Measurements from ENCODE around the gene EIF3D. TPM values are rescaled to one million over a fixed set of nuclear protein-coding genes. Genes with fewer than 3 reads are reported as not detected.

The EIF3D gene
- total and polyA plus RNA-seq, 4 donors = 125 to 164 (median 132) TPM

- DNase-seq (ENCODE audit: low read depth in 4 of 6, low spot score in 6 of 6) = no peak
- no peak overlapping the region for H3K27ac ChIP-seq (ENCODE audit: low read depth, low read length)
- H3K4me1 ChIP-seq (ENCODE audit: control insufficient read depth, insufficient read depth, low read length) = no peaks in the 10 kb centered on the region
- H3K36me3 ChIP-seq (ENCODE audit: control insufficient read depth, insufficient read depth, low read length) = peaks cover 95% of the 10 kb centered on the region
- WGBS (ENCODE audit: insufficient coverage) = 88% methylated on average over 11 of the region's 16 CpGs
- no peaks in the 10 kb centered on the region for H3K9me3 ChIP-seq (ENCODE audit: control insufficient read depth, insufficient read depth, low read length)
- no peak overlapping the region for H3K4me3 ChIP-seq (ENCODE audit: low read depth, low read length)
- no peaks in the 10 kb centered on the region for H3K27me3 ChIP-seq (ENCODE audit: control insufficient read depth, insufficient read depth, low read length)
Measured at GRCh38 chr22:36493690-36494110, 35.3 kb downstream of the EIF3D start.

GRCh38 chr22:36492109-36492508 is 36.9 kb downstream of the EIF3D start:
- DNase-seq (ENCODE audit: low read depth in 4 of 6, low spot score in 6 of 6) = no peak
- no peaks in the 10 kb centered on the region for H3K4me1 ChIP-seq (ENCODE audit: control insufficient read depth, insufficient read depth, low read length)
- H3K36me3 ChIP-seq (ENCODE audit: control insufficient read depth, insufficient read depth, low read length) = peaks cover 81% of the 10 kb centered on the region
- no peaks in the 10 kb centered on the region for H3K9me3 ChIP-seq (ENCODE audit: control insufficient read depth, insufficient read depth, low read length)
- H3K4me3 ChIP-seq (ENCODE audit: low read depth, low read length) = no peak overlapping the region
- WGBS (ENCODE audit: insufficient coverage) = 88% methylated on average over 5 of the region's 5 CpGs
- no peak overlapping the region for H3K27ac ChIP-seq (ENCODE audit: low read depth, low read length)
- H3K27me3 ChIP-seq (ENCODE audit: control insufficient read depth, insufficient read depth, low read length) = no peaks in the 10 kb centered on the region

GRCh38 chr22:36491155-36491554 is 37.8 kb downstream of the EIF3D start:
- H3K4me1 ChIP-seq (ENCODE audit: control insufficient read depth, insufficient read depth, low read length) = no peaks in the 10 kb centered on the region
- no peaks in the 10 kb centered on the region for H3K9me3 ChIP-seq (ENCODE audit: control insufficient read depth, insufficient read depth, low read length)
- no peaks in the 10 kb centered on the region for H3K27me3 ChIP-seq (ENCODE audit: control insufficient read depth, insufficient read depth, low read length)
- no peak overlapping the region for H3K27ac ChIP-seq (ENCODE audit: low read depth, low read length)
- DNase-seq (ENCODE audit: low read depth in 4 of 6, low spot score in 6 of 6) = no peak
- no peak overlapping the region for H3K4me3 ChIP-seq (ENCODE audit: low read depth, low read length)
- 87% methylated on average over 5 of the region's 7 CpGs for WGBS (ENCODE audit: insufficient coverage)
- peaks cover 72% of the 10 kb centered on the region for H3K36me3 ChIP-seq (ENCODE audit: control insufficient read depth, insufficient read depth, low read length)

GRCh38 chr22:36486619-36487384 is 42.2 kb downstream of the EIF3D start:
- Histone ChIP-seq H3K9me3 (ENCODE audit: control insufficient read depth, insufficient read depth, low read length) (no peaks in the 10 kb centered on the region), H3K4me1 (ENCODE audit: control insufficient read depth, insufficient read depth, low read length) (peaks cover 5% of the 10 kb centered on the region), H3K27ac (ENCODE audit: low read depth, low read length) (no peak overlapping the region), H3K4me3 (ENCODE audit: low read depth, low read length) (no peak overlapping the region), H3K27me3 (ENCODE audit: control insufficient read depth, insufficient read depth, low read length) (no peaks in the 10 kb centered on the region), H3K36me3 (ENCODE audit: control insufficient read depth, insufficient read depth, low read length) (peaks cover 35% of the 10 kb centered on the region)
- WGBS (ENCODE audit: insufficient coverage) = 88% methylated on average over 7 of the region's 13 CpGs
- peak in 2 of 6 donors; percentile 40 to 64 for DNase-seq (ENCODE audit: low read depth in 4 of 6, low spot score in 6 of 6)

- 0% methylated on average over 48 of the region's 62 CpGs for WGBS (ENCODE audit: insufficient coverage)
- H3K4me3 ChIP-seq (ENCODE audit: low read depth, low read length) = peak within 1 kb of the TSS; percentile 74
- no peaks in the 10 kb centered on the region for H3K9me3 ChIP-seq (ENCODE audit: control insufficient read depth, insufficient read depth, low read length)
- DNase-seq (ENCODE audit: low read depth in 4 of 6, low spot score in 6 of 6) = peak; percentile 91 to 99 (median 94)
- peaks cover 33% of the 10 kb centered on the region for H3K36me3 ChIP-seq (ENCODE audit: control insufficient read depth, insufficient read depth, low read length)
- H3K4me1 ChIP-seq (ENCODE audit: control insufficient read depth, insufficient read depth, low read length) = peaks cover 13% of the 10 kb centered on the region
- peak within 1 kb of the TSS; percentile 95 for H3K27ac ChIP-seq (ENCODE audit: low read depth, low read length)
- no peaks in the 10 kb centered on the region for H3K27me3 ChIP-seq (ENCODE audit: control insufficient read depth, insufficient read depth, low read length)
Measured at GRCh38 chr22:36481393-36482168, 47.4 kb downstream of the EIF3D start, which contains the start of gene TXN2. Gene TXN2, minus strand, starts transcription at chr22:36481640. Its CDS starts 803 bp downstream, at chr22:36480837.

- 11% methylated on average over 6 of the region's 9 CpGs for WGBS (ENCODE audit: insufficient coverage)
- Histone ChIP-seq H3K27me3 (ENCODE audit: control insufficient read depth, insufficient read depth, low read length) (no peaks in the 10 kb centered on the region), H3K4me3 (ENCODE audit: low read depth, low read length) (peak overlapping the region; percentile 74), H3K27ac (ENCODE audit: low read depth, low read length) (peak overlapping the region; percentile 95), H3K36me3 (ENCODE audit: control insufficient read depth, insufficient read depth, low read length) (peaks cover 39% of the 10 kb centered on the region), H3K9me3 (ENCODE audit: control insufficient read depth, insufficient read depth, low read length) (no peaks in the 10 kb centered on the region), H3K4me1 (ENCODE audit: control insufficient read depth, insufficient read depth, low read length) (peaks cover 13% of the 10 kb centered on the region)
- DNase-seq (ENCODE audit: low read depth in 4 of 6, low spot score in 6 of 6) = peak in 1 of 6 donors; percentile 74
Measured at GRCh38 chr22:36480941-36481392, 48.0 kb downstream of the EIF3D start.

GRCh38 chr22:36478966-36479365 is 50.0 kb downstream of the EIF3D start:
- no peaks in the 10 kb centered on the region for H3K27me3 ChIP-seq (ENCODE audit: control insufficient read depth, insufficient read depth, low read length)
- peaks cover 56% of the 10 kb centered on the region for H3K36me3 ChIP-seq (ENCODE audit: control insufficient read depth, insufficient read depth, low read length)
- no peak overlapping the region for H3K4me3 ChIP-seq (ENCODE audit: low read depth, low read length)
- WGBS (ENCODE audit: insufficient coverage) = no CpG with 5 or more reads among the region's 4 CpGs
- DNase-seq (ENCODE audit: low read depth in 4 of 6, low spot score in 6 of 6) = no peak
- H3K9me3 ChIP-seq (ENCODE audit: control insufficient read depth, insufficient read depth, low read length) = no peaks in the 10 kb centered on the region
- H3K27ac ChIP-seq (ENCODE audit: low read depth, low read length) = no peak overlapping the region
- H3K4me1 ChIP-seq (ENCODE audit: control insufficient read depth, insufficient read depth, low read length) = peaks cover 13% of the 10 kb centered on the region

GRCh38 chr22:36475341-36475740 is 53.6 kb downstream of the EIF3D start:
- Histone ChIP-seq H3K4me3 (ENCODE audit: low read depth, low read length) (no peak overlapping the region), H3K27ac (ENCODE audit: low read depth, low read length) (no peak overlapping the region), H3K27me3 (ENCODE audit: control insufficient read depth, insufficient read depth, low read length) (no peaks in the 10 kb centered on the region), H3K9me3 (ENCODE audit: control insufficient read depth, insufficient read depth, low read length) (no peaks in the 10 kb centered on the region), H3K4me1 (ENCODE audit: control insufficient read depth, insufficient read depth, low read length) (peaks cover 7% of the 10 kb centered on the region), H3K36me3 (ENCODE audit: control insufficient read depth, insufficient read depth, low read length) (peaks cover 85% of the 10 kb centered on the region)
- WGBS (ENCODE audit: insufficient coverage) = 100% methylated on average over 3 of the region's 6 CpGs
- no peak for DNase-seq (ENCODE audit: low read depth in 4 of 6, low spot score in 6 of 6)

GRCh38 chr22:36472689-36473088 is 56.3 kb downstream of the EIF3D start:
- Histone ChIP-seq H3K9me3 (ENCODE audit: control insufficient read depth, insufficient read depth, low read length) (no peaks in the 10 kb centered on the region), H3K36me3 (ENCODE audit: control insufficient read depth, insufficient read depth, low read length) (peaks cover 81% of the 10 kb centered on the region), H3K27ac (ENCODE audit: low read depth, low read length) (no peak overlapping the region), H3K4me1 (ENCODE audit: control insufficient read depth, insufficient read depth, low read length) (peaks cover 8% of the 10 kb centered on the region), H3K27me3 (ENCODE audit: control insufficient read depth, insufficient read depth, low read length) (no peaks in the 10 kb centered on the region), H3K4me3 (ENCODE audit: low read depth, low read length) (no peak overlapping the region)
- no peak for DNase-seq (ENCODE audit: low read depth in 4 of 6, low spot score in 6 of 6)
- WGBS (ENCODE audit: insufficient coverage) = 94% methylated on average over 9 of the region's 13 CpGs
